Dermis microvascular lymphatic vessel endothelial cell (primary cell): ENCODE measurements around the gene ITPRIPL1. TPM values are rescaled to one million over a fixed set of nuclear protein-coding genes. Genes with fewer than 3 reads are reported as not detected.
A peak's percentile ranks its signal among the peaks of the same experiment; 100 is the strongest.

Experiments
- DNase-seq, 2 donors: peaks; one replicate each; pipeline versions ENCODE4 v3.0.0 to v3.0.0-alpha.2; 2010; ENCODE audit warnings: low read depth in 2 of 2
- total RNA-seq: library from RNA; depleted of rRNA; stranded (reverse); fragments of >200 nt; gene quantifications from 2 replicates; pipeline ENCODE4 v1.2.1, GENCODE V29; 2014

ITPRIPL1 gene
- total RNA-seq, 1 donor from 2014 or later: 4.4 TPM

DNA sequence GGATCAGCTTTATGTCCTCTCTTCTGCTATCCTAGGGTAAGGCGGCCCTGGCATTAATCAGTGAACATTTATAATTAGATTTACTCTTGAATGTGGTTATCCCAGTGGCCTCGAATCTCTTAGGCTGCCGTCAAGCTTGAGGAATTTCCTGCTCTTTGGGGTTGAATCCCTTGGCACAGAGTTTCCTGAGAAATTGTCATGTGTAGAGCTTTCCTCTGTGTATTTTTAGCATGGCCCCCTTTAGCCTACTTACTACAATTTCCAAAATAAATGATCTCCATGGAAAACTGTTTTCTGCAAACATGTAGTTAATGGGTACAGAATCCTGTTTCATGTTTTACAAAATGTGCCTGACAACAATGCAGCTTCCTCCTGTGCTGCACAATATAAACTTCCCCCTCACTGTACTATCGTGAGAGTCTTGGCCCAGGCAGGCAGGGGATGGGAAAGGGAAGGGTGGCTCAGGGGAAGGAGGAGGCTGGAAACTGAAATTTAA lies 28.5 kb downstream of the ITPRIPL1 start:
- DNase-seq: peak; percentile 91 to 92

DNA sequence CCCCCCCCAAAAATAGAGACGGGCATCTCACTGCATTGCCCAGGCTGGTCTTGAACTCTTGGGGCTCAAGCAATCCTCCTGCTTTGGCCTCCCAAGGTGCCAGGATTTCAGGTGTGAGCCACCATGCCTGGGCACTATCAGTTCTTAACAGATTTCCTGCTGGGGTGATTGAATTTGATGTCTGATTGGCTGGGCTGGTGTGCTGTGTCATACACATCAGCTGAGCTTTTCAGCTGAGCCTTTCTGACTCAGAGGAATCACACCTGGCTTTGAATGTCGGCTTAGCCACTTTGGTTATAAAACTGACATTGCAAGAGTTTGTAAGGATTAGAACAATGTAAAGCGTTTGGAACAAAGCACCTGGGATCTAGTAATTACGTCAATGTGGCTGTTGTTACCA lies 29.4 kb downstream of the ITPRIPL1 start:
- peak in 1 of 2 donors; percentile 36 for DNase-seq

DNA sequence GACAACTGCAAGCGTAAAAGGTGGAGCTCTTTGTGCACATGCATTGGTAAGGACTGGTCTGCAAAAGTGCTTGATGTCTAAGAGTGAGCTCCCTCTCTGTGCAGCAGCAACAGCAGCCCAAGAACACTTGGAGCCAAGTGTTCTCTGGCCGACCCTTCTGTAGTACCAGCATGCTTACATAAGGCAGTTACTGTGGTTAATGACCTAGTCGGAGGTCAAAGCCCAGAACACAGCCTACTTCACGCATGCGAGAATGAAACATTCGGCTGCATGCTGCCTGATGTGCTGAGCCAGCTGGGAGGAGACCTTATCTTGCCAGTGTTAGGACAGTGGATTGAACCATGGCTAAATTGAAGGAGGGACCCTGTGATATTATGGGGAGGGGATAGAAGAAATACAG lies 31.8 kb downstream of the ITPRIPL1 start:
- DNase-seq: no peak

DNA sequence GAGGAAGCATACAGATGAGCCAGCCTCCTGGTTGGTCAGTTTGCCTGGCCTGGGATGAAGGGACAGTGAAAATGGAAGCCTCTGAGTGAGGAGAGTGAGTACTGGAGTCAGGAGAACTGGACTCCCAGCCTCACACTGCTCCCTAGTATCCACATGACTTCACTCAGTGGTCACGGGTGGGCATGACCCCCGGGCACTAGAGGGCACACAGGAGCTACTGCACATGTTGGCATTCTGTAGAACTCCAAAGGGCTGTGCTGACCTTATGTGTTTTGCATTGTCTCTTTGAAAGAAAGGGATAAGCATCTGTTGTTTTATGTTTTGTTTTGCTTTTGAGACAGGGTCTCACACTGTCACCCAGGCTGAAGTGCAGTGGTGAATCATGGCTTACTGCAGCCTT lies 34.2 kb downstream of the ITPRIPL1 start:
- no peak for DNase-seq

DNA sequence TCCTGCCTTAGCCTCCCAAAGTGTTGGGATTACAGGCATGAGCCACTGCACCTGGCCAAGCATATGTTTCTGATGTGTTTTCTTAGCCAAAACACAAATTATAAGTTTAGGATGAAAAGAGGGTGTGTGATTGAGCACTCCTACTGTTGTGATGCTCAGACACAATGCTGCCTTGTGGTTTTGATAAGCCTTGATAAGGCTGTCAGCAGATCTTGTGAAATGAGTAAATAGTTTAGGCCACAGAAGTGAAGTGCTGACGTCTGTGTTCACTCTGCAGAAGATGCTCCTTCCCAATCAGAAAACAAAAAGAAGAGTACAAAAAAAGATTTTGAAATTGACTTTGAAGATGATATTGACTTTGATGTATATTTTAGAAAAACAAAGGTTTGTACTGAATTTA lies 34.7 kb downstream of the ITPRIPL1 start:
- no peak for DNase-seq

DNA sequence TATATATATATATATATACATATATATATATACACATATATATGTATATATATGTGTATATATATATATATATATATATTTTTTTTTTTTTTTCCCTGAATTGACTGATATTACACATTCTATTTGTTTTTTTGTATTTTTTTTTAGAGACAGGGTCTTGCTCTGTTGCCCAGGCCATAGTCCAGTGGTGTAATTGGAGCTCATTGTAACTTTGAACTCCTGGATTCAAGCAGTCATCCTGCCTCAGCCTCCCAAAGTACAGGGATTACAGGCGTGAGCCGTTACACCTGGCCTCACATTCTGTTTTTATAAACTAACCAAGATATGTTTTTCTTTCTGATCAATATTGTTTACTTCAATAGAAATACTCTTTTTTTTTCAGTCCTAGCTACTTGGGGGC lies 36.6 kb downstream of the ITPRIPL1 start:
- no peak for DNase-seq

DNA sequence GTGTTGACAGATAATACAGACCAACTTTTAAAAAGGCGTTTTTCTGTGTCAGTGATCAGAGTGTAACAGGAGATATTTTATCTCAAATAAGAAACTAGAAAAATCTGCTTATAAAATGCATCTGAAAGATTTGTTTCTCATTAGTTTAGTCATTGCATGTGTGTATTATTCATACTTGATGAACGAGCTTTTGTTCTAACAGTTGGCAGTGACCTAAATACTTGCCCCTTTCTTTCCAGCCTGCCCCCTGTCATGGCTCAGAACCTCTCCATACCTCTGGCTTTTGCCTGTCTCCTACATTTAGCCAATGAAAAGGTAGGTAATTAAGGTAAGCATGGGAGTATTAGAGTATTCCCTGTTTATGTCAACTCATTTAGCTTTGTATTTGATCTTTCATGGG lies 44.1 kb downstream of the ITPRIPL1 start:
- no peak for DNase-seq

DNA sequence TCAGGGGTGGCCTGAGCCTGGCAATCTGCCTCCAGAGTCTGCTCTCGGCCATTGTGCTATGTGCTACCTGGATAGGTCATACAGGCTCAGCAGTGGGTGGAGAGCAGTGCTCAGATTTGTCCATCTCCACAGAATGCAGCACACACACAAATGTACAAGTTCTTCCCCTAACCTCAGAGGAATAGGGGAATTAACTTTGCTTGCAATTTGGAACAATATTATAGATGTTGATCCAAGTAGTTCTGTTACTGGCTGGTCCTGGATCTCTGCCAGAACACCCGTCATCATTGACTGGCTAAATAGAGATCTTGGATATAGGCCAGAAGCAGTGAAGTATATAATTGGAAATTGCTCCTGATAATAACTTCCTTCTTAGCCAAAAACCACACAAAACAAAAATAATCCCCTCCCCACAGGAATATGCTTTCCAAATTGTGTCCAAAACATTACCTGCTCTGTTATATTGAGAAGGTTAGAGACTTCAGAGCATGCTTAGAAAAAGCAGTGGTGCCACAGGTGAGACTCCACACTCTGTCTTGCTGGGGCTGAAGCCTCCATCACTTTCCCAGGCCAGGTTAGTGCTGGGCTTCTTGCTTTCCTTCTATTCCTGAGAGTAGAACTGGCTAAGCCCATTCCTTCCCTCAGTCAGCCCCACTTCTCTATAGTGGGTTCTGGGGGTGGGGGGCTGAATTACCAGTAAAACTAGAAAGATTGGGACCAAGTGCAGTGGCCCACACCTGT lies 49.3 kb downstream of the ITPRIPL1 start:
- DNase-seq: peak; percentile 53 to 81

Other genes starting within 250 kb of the ITPRIPL1 start
- under 0.01 TPM in 2 replicates for gene ADRA2B, start 208.7 kb upstream of the ITPRIPL1 start, total RNA-seq
- gene ASTL, start 186.8 kb upstream of the ITPRIPL1 start, total RNA-seq: not detected in 2 replicates
- gene DUSP2, start 179.9 kb upstream of the ITPRIPL1 start, total RNA-seq: 0.26 and 0.76 TPM in 2 replicates
- gene STARD7, start 116.5 kb upstream of the ITPRIPL1 start, total RNA-seq: 238 and 252 TPM in 2 replicates
- gene TMEM127, start 59.3 kb upstream of the ITPRIPL1 start, total RNA-seq: 17.8 and 25.8 TPM in 2 replicates
- gene CIAO1, start 59.1 kb upstream of the ITPRIPL1 start, total RNA-seq: 84.2 and 100 TPM in 2 replicates
- gene SNRNP200, start 19.8 kb upstream of the ITPRIPL1 start, total RNA-seq: 47.8 and 65.4 TPM in 2 replicates
- gene NCAPH, start 10.4 kb downstream of the ITPRIPL1 start, total RNA-seq: 7.6 and 16.3 TPM in 2 replicates
- 0.13 TPM in 2 replicates for gene NEURL3, start 180.0 kb downstream of the ITPRIPL1 start, total RNA-seq
- gene ARID5A, start 211.4 kb downstream of the ITPRIPL1 start, total RNA-seq: 9.6 and 13.1 TPM in 2 replicates